HCT116 (cell line): Measurements from ENCODE around the gene PRKG1. TPM values are rescaled to one million over a fixed set of nuclear protein-coding genes. Genes with fewer than 3 reads are reported as not detected.

Source experiments
- ATAC-seq: fragments of 200-7000 bp; cut with Tn5 transposase; 2 replicates; pipeline ENCODE4 v1.9.1; 2020; ENCODE audit warnings: mild to moderate bottlenecking, moderate library complexity
- BruUV-seq: library from RNA; stranded (reverse); fragments of 400-500 nt; replicated peaks from 2 replicates; lab custom pipeline; 2021; lab: Mats Ljungman, UMichigan
- CTCF ChIA-PET: fragments of 300-600 bp; sonication (Branson Sonifier 250); formaldehyde crosslinking; loops from one replicate; lab custom pipeline; 2021; ENCODE audit warnings: antibody characterized with exemption; lab: Charles Lee
- POLR2A ChIA-PET: fragments of 300-600, 350-600 bp; sonication (Branson Sonifier 250); formaldehyde crosslinking; loops from one replicate; lab custom pipeline; 2021; ENCODE audit warnings: antibody characterized with exemption; lab: Charles Lee
- RAD21 ChIA-PET, 2 experiments: fragments of 300-600 bp; sonication (Branson Sonifier 250); formaldehyde crosslinking; loops; one replicate each; lab custom pipeline; 2023; ENCODE audit warnings: low total read pairs in 2 of 2; ENCODE audit not compliant: uncharacterized antibody in 2 of 2, unreplicated experiment in 2 of 2, low non-redundant PET in 1 of 2; lab: Charles Lee
- DNase-seq: peaks from one replicate; pipeline ENCODE4 v3.0.0-alpha.2; 2010; ENCODE audit warnings: low read depth, low spot score
- H2AFZ ChIP-seq: fragments of 200-600 bp; shearing (Covaris generic), sonication (generic); 2 replicates; pipeline ENCODE4 v1.6.1; 2017; ENCODE audit warnings: low read depth, mixed run types, mixed read lengths, antibody characterized with exemption, low read length; ENCODE audit not compliant: poor library complexity, severe bottlenecking
- H3K27ac ChIP-seq: 2 replicates; pipeline ENCODE4 v1.5.1; 2012; ENCODE audit warnings: low read depth, low read length
- H3K27me3 ChIP-seq: fragments of 200-600 bp; sonication (generic); 2 replicates; pipeline ENCODE4 v1.6.1; 2016; ENCODE audit warnings: mixed run types, low read length, mixed read lengths; ENCODE audit not compliant: insufficient read depth
- H3K36me3 ChIP-seq, 2 experiments: fragments of 200-500 bp in 1 of 2; fragments of 200-600 bp in 1 of 2; sonication (Bioruptor generic) in 1 of 2; sonication (generic) in 1 of 2; 2 replicates each; pipeline versions ENCODE4 v1.5.1 to v1.6.1; 2014 to 2016; ENCODE audit warnings: low read length in 2 of 2, inconsistent platforms in 1 of 2, mixed read lengths in 1 of 2, mixed run types in 1 of 2; ENCODE audit not compliant: insufficient read depth in 2 of 2, control insufficient read depth in 1 of 2
- H3K4me1 ChIP-seq, 2 experiments: fragments of 200-600 bp in 1 of 2; sonication (generic) in 1 of 2; 2 replicates each; pipeline versions ENCODE4 v1.5.1 to v1.6.1; 2012 to 2017; ENCODE audit warnings: low read length in 2 of 2, inconsistent platforms in 1 of 2, mild to moderate bottlenecking in 1 of 2, mixed read lengths in 1 of 2, mixed run types in 1 of 2, moderate library complexity in 1 of 2; ENCODE audit not compliant: insufficient read depth in 2 of 2, control insufficient read depth in 1 of 2
- H3K4me2 ChIP-seq: fragments of 200-600 bp; sonication (generic); 2 replicates; pipeline ENCODE4 v1.6.1; 2017; ENCODE audit warnings: mixed run types, low read length, mixed read lengths
- H3K4me3 ChIP-seq, 2 experiments: fragments of 200-600 bp in 1 of 2; sonication (generic) in 1 of 2; replicated peaks in 1 of 2; 2 replicates each; pipeline ENCODE4 v1.5.1; 2011 to 2016; ENCODE audit warnings: low read length in 2 of 2, control low read depth in 1 of 2, low read depth in 1 of 2, mild to moderate bottlenecking in 1 of 2, mixed read lengths in 1 of 2, mixed run types in 1 of 2
- H3K79me2 ChIP-seq: fragments of 200-600 bp; sonication (generic); 2 replicates; pipeline ENCODE4 v1.6.1; 2017; ENCODE audit warnings: mild to moderate bottlenecking, mixed run types, low read length, moderate library complexity, mixed read lengths; ENCODE audit not compliant: insufficient read depth
- H3K9ac ChIP-seq: fragments of 200-600 bp; sonication (generic); 2 replicates; pipeline ENCODE4 v1.6.1; 2016; ENCODE audit warnings: low read length, mixed read lengths
- H3K9me2 ChIP-seq: fragments of 200-600 bp; sonication (generic), shearing (Covaris generic); 2 replicates; pipeline ENCODE4 v1.6.1; 2017; ENCODE audit warnings: mixed run types, mild to moderate bottlenecking, moderate library complexity; ENCODE audit not compliant: insufficient read depth
- H3K9me3 ChIP-seq, 2 experiments: fragments of 200-500 bp in 1 of 2; fragments of 200-600 bp in 1 of 2; sonication (Bioruptor generic) in 1 of 2; sonication (generic) in 1 of 2; 2 replicates each; pipeline ENCODE4 v1.6.1; 2014 to 2017; ENCODE audit warnings: low read length in 2 of 2, mixed read lengths in 2 of 2, inconsistent platforms in 1 of 2, low read depth in 1 of 2, mild to moderate bottlenecking in 1 of 2, mixed run types in 1 of 2, moderate library complexity in 1 of 2; ENCODE audit not compliant: control insufficient read depth in 1 of 2, insufficient read depth in 1 of 2
- H4K20me1 ChIP-seq: fragments of 200-600 bp; sonication (generic), shearing (Covaris generic); 2 replicates; pipeline ENCODE4 v1.6.1; 2017; ENCODE audit warnings: mixed run types, mild to moderate bottlenecking, moderate library complexity; ENCODE audit not compliant: insufficient read depth
- CEBPB ChIP-seq: IDR thresholded peaks from 2 replicates; pipeline ENCODE4 v1.6.1; 2012; ENCODE audit warnings: low read depth
- CTCF ChIP-seq, 3 experiments: fragments of 200-600 bp in 1 of 3; sonication (generic) in 1 of 3; IDR thresholded peaks in 2 of 3; conservative IDR thresholded peaks in 1 of 3; 2 replicates each; pipeline ENCODE4 v1.5.1; 2012 to 2017; ENCODE audit warnings: low read depth in 2 of 3, low read length in 2 of 3, antibody characterized with exemption in 1 of 3, borderline replicate concordance in 1 of 3, control low read depth in 1 of 3, mild to moderate bottlenecking in 1 of 3, mixed read lengths in 1 of 3, mixed run types in 1 of 3, moderate library complexity in 1 of 3; ENCODE audit not compliant: insufficient read depth in 1 of 3
- EGR1 ChIP-seq: IDR thresholded peaks from 2 replicates; pipeline ENCODE4 v1.6.1; 2012; ENCODE audit warnings: low read depth
- ELF1 ChIP-seq: IDR thresholded peaks from 2 replicates; pipeline ENCODE4 v1.6.1; 2012; ENCODE audit warnings: low read depth, borderline replicate concordance
- FOSL1 ChIP-seq: IDR thresholded peaks from 2 replicates; pipeline ENCODE4 v1.6.1; 2012; ENCODE audit warnings: low read depth
- JUND ChIP-seq: IDR thresholded peaks from 2 replicates; pipeline ENCODE4 v1.6.1; 2012
- POLR2AphosphoS5 ChIP-seq: IDR thresholded peaks from 2 replicates; pipeline ENCODE4 v1.6.1; 2011; ENCODE audit warnings: mild to moderate bottlenecking, low read depth, low read length, moderate library complexity
- SIN3A ChIP-seq: IDR thresholded peaks from 2 replicates; pipeline ENCODE4 v1.6.1; 2012; ENCODE audit warnings: low read depth
- TCF7L2 ChIP-seq: IDR thresholded peaks from 2 replicates; pipeline ENCODE4 v1.7.0; 2011; ENCODE audit warnings: borderline replicate concordance, inconsistent platforms; ENCODE audit not compliant: insufficient read depth, insufficient read length; ENCODE audit errors: extremely low read depth
- YY1 ChIP-seq: IDR thresholded peaks from 2 replicates; pipeline ENCODE4 v1.6.1; 2011; ENCODE audit warnings: low read length, low read depth, moderate library complexity, mild to moderate bottlenecking; ENCODE audit not compliant: insufficient replicate concordance; ENCODE audit errors: extremely low read depth
- ZFX ChIP-seq: fragments of 450-650 bp; IDR thresholded peaks from 2 replicates; pipeline ENCODE4 v1.6.1; 2017
- ZNF274 ChIP-seq: fragments of 200-500 bp; sonication (Bioruptor generic); IDR thresholded peaks from 2 replicates; pipeline ENCODE4 v1.6.1; 2014; ENCODE audit warnings: mild to moderate bottlenecking, low read depth, low read length, inconsistent platforms
- intact Hi-C: fragments of 100-400 bp; cut with micrococcal nuclease; formaldehyde crosslinking; loops from 2 replicates; pipeline ENCODE4 v1.10.0; 2022
- total RNA-seq: library from RNA; stranded (reverse); gene quantifications from one replicate; pipeline ENCODE4 v1.2.1, GENCODE V29; 2021; ENCODE audit not compliant: unreplicated experiment

PRKG1 gene
- total RNA-seq, 1 experiment from 2014 or later = 1.4 TPM

- Histone ChIP-seq H3K4me3 (no peak overlapping the region), H3K27me3 (peaks cover 17% of the 10 kb centered on the region), H4K20me1 (no peaks in the 10 kb centered on the region), H3K79me2 (no peaks in the 10 kb centered on the region), H3K4me2 (no peak overlapping the region), H3K27ac (no peak overlapping the region), H3K9me3 (no peaks in the 10 kb centered on the region), H3K36me3 (no peaks in the 10 kb centered on the region), H3K9me2 (no peaks in the 10 kb centered on the region), H2AFZ (no peak overlapping the region), H3K4me1 (no peaks in the 10 kb centered on the region), H3K9ac (no peak overlapping the region)
- no TSS peak for BruUV-seq
- ChIA-PET RAD21 (no interaction called here), POLR2A (no interaction called here), CTCF (no interaction called here)
- intact Hi-C loops = no loop called here
- no peak for ATAC-seq
- DNase-seq = no peak
- TF ChIP-seq JUND (no peak), CTCF (IDR thresholded peaks at IDR 0.05 in 2 of 3, conservative IDR thresholded peaks at IDR 0.05 in 1 of 3; ENCODE audit: borderline replicate concordance in 1 of 3, insufficient read depth in 1 of 3, low read depth in 2 of 3, low read length in 2 of 3) (no peak), ZFX (no peak), POLR2AphosphoS5 (no peak), EGR1 (no peak), TCF7L2 (no peak), FOSL1 (no peak), ELF1 (no peak), YY1 (no peak), CEBPB (no peak), ZNF274 (no peak), SIN3A (no peak)
Observed at GRCh38 chr10:51709324-51709972, 635.2 kb downstream of the PRKG1 start.
